Peyer's patch (tissue), 4 donors: Measurements from ENCODE around the gene TSKS.

Experiments
- CTCF ChIP-seq, 6 experiments: fragments of 450-650 bp in 4 of 6; fragments of 200-600 bp in 2 of 6; sonication (generic) in 1 of 6; IDR thresholded peaks; one replicate each; pipeline ENCODE4 v1.5.1; 2017 to 2019; ENCODE audit warnings: antibody characterized with exemption in 6 of 6, mild to moderate bottlenecking in 3 of 6, moderate library complexity in 1 of 6
- POLR2A ChIP-seq, 2 donors: fragments of 450-650 bp; IDR thresholded peaks; one replicate each; pipeline ENCODE4 v1.5.1; 2017; ENCODE audit warnings: antibody characterized with exemption in 2 of 2, mild to moderate bottlenecking in 2 of 2, moderate library complexity in 2 of 2

- no peak for TF ChIP-seq CTCF (IDR thresholded peaks at IDR 0.05)
- no peak for TF ChIP-seq POLR2A (IDR thresholded peaks at IDR 0.05)
Measured at GRCh38 chr19:49761249-49761624, 1.9 kb downstream of the TSKS start.
